ENCODE results near the gene FRMD4A.

FRMD4A gene

GRCh38 chr10:14330388-14331061 lies at the start of gene FRMD4A:
Gene FRMD4A, minus strand, starts transcription at chr10:14330924.
- H3K9me3 ChIP-seq (ENCODE audit: control insufficient read depth in 1 of 2, low read length in 2 of 2), result no peaks in the 10 kb centered on the region
- no peak within 1 kb of the TSS for H3K27ac ChIP-seq (ENCODE audit: low read length)
- peak within 1 kb of the TSS in 1 of 2 donors; percentile 43 for H3K4me3 ChIP-seq (ENCODE audit: low read depth in 1 of 2, low read length in 2 of 2)
- no peaks in the 10 kb centered on the region for H3K27me3 ChIP-seq (ENCODE audit: low read depth, low read length)
- H3K36me3 ChIP-seq (ENCODE audit: control insufficient read depth in 1 of 2, insufficient read depth in 2 of 2, low read length in 2 of 2), result no peaks in the 10 kb centered on the region
- H3K4me1 ChIP-seq (ENCODE audit: control insufficient read depth in 1 of 2, insufficient read depth in 2 of 2, low read length in 2 of 2), result peaks cover 0 to 32% of the 10 kb centered on the region in 2 donors

DNA sequence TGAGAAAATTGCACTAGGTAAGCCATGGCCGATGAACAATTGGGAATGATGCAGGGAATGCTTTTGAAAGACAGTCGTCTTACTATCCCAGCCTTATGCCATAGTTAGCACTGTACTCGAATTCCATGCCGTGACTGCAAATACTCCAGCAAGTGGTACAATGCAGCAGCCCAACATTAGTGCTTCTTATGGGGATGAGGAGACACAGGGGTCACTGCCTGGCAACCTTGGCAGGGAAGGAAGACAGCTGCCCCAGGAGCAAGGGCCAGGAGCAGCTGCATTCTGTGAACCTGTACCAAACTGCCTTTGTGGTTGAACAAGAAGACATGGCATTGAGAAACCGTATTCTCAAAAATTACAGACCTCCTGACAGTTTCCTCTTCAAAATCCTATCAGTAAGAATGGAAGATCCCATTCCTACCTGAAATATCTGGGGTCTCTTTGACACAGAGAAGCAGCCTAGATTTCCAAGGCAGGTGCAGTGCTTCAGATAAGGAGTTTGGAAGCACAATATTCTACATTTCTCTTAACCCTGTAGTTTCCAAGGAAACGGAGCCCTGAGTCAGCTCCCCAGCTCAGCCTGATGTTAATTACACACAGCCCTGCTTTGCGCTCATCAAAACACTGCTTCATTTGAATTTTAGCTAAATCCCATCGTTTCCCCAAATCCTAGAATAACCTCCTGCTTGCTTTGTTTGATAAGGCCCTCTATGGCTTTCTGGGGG lies 49.0 kb upstream of the FRMD4A start:
- H3K27me3 ChIP-seq (ENCODE audit: low read depth, low read length), result no peaks in the 10 kb centered on the region
- H3K27ac ChIP-seq (ENCODE audit: low read length), result no peak overlapping the region
- no peaks in the 10 kb centered on the region for H3K36me3 ChIP-seq (ENCODE audit: control insufficient read depth in 1 of 2, insufficient read depth in 2 of 2, low read length in 2 of 2)
- H3K9me3 ChIP-seq (ENCODE audit: control insufficient read depth in 1 of 2, low read length in 2 of 2), result no peaks in the 10 kb centered on the region
- no peaks in the 10 kb centered on the region for H3K4me1 ChIP-seq (ENCODE audit: control insufficient read depth in 1 of 2, insufficient read depth in 2 of 2, low read length in 2 of 2)
- no peak overlapping the region for H3K4me3 ChIP-seq (ENCODE audit: low read depth in 1 of 2, low read length in 2 of 2)

- Histone ChIP-seq H3K27ac (ENCODE audit: low read length) (no peak overlapping the region), H3K36me3 (ENCODE audit: control insufficient read depth in 1 of 2, insufficient read depth in 2 of 2, low read length in 2 of 2) (no peaks in the 10 kb centered on the region), H3K27me3 (ENCODE audit: low read depth, low read length) (no peaks in the 10 kb centered on the region)
These were observed 47.8 kb upstream of the FRMD4A start for GRCh38 chr10:14378387-14378960.

DNA sequence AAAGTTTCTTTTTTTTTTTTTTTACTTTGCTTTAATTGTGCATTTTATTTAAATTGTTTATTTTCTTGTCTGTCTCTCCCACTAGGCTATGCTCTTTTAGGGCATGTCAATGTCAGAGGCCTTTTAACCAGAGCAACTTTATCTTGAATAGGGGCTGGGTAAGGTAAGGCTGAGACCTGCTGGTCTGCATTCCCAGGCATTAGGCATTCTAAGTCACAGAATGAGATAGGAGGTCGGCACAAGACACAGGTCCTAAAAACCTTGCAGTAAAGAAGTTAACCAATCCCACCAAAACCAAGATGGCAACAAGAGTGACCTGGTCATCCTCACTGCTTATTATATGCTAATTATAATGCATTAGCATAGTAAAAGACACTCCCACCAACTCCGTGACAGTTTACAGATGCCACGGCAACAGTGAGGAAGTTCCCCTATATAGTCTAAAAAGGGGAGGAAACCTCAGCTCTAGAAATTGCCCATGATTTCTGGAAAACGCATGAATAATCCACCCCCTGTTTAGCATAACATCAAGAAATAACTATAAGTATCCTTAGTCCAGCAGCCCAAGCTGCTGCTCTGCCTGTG lies 47.0 kb upstream of the FRMD4A start:
- Histone ChIP-seq H3K27ac (ENCODE audit: low read length) (no peak overlapping the region), H3K9me3 (ENCODE audit: control insufficient read depth in 1 of 2, low read length in 2 of 2) (no peaks in the 10 kb centered on the region), H3K4me3 (ENCODE audit: low read depth in 1 of 2, low read length in 2 of 2) (no peak overlapping the region), H3K27me3 (ENCODE audit: low read depth, low read length) (no peaks in the 10 kb centered on the region), H3K4me1 (ENCODE audit: control insufficient read depth in 1 of 2, insufficient read depth in 2 of 2, low read length in 2 of 2) (no peaks in the 10 kb centered on the region), H3K36me3 (ENCODE audit: control insufficient read depth in 1 of 2, insufficient read depth in 2 of 2, low read length in 2 of 2) (no peaks in the 10 kb centered on the region)

More at GRCh38 chr10:14378387-14378960, 47.8 kb upstream of the FRMD4A start:
- no peaks in the 10 kb centered on the region for H3K4me1 ChIP-seq (ENCODE audit: control insufficient read depth in 1 of 2, insufficient read depth in 2 of 2, low read length in 2 of 2)
- no peaks in the 10 kb centered on the region for H3K9me3 ChIP-seq (ENCODE audit: control insufficient read depth in 1 of 2, low read length in 2 of 2)
- no peak overlapping the region for H3K4me3 ChIP-seq (ENCODE audit: low read depth in 1 of 2, low read length in 2 of 2)

DNA sequence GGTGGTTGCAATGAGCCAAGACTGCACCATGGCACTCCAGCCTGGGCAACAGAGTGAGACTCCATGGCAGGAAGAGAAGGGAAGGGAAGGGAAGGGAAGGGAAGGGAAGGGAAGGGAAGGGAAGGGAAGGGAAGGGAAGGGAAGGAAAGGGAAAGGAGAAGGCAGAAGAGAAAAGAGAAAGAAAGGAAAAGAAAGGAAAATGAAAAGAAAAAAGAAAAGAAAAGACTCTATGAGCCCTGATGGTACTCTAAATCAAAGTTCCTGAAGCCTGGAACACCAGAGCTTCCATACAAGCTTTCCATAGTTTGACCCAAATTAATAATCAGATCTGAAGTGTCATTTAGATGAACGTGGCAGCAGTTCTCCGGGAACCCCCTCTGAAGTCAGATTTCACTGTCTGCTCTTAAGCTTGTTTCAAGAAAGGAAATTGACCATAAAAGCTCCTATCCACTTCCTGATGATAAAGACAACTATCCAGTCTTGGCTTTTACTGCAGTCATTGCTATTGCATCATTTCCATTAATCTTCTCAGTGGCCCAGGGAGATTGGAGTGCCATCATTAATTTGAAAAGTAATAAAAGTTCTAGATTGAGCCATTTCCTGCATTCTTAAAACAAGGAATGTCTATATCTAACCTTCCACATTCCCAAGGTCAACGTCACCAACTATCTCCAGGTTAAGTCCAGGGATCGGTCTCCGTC lies 44.2 kb upstream of the FRMD4A start:
- Histone ChIP-seq H3K4me1 (ENCODE audit: control insufficient read depth in 1 of 2, insufficient read depth in 2 of 2, low read length in 2 of 2) (no peaks in the 10 kb centered on the region), H3K27me3 (ENCODE audit: low read depth, low read length) (no peaks in the 10 kb centered on the region)

DNA sequence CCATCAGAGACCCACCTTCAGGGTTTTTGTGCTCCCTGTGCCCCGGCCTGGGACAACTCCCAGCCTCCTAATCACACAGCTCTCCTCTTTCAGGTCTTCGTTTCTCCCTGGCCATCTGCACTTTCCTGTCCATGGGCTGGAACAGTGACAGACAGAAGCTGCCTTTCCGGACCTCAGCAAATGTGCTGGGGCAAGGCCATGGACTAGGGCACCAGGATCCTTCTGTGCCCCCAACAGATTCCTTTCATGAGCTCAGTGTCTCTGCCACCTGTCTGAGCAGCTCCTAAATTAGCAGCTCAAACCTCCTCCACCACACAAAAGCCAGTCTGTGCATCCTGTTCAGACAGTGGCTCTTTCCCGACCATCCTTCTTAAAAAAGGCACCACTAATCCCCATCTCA lies 41.9 kb upstream of the FRMD4A start:
- H3K27ac ChIP-seq (ENCODE audit: low read length), result no peak overlapping the region
- H3K9me3 ChIP-seq (ENCODE audit: control insufficient read depth in 1 of 2, low read length in 2 of 2), result no peaks in the 10 kb centered on the region
- no peaks in the 10 kb centered on the region for H3K27me3 ChIP-seq (ENCODE audit: low read depth, low read length)
- H3K36me3 ChIP-seq (ENCODE audit: control insufficient read depth in 1 of 2, insufficient read depth in 2 of 2, low read length in 2 of 2), result no peaks in the 10 kb centered on the region
- H3K4me1 ChIP-seq (ENCODE audit: control insufficient read depth in 1 of 2, insufficient read depth in 2 of 2, low read length in 2 of 2), result no peaks in the 10 kb centered on the region
- H3K4me3 ChIP-seq (ENCODE audit: low read depth in 1 of 2, low read length in 2 of 2), result no peak overlapping the region

More for the DNA sequence above, 44.2 kb upstream of the FRMD4A start:
- H3K4me3 ChIP-seq (ENCODE audit: low read depth in 1 of 2, low read length in 2 of 2), result no peak overlapping the region
- H3K36me3 ChIP-seq (ENCODE audit: control insufficient read depth in 1 of 2, insufficient read depth in 2 of 2, low read length in 2 of 2), result no peaks in the 10 kb centered on the region
- H3K27ac ChIP-seq (ENCODE audit: low read length), result no peak overlapping the region
- H3K9me3 ChIP-seq (ENCODE audit: control insufficient read depth in 1 of 2, low read length in 2 of 2), result no peaks in the 10 kb centered on the region

GRCh38 chr10:14371581-14371980 lies 40.9 kb upstream of the FRMD4A start:
- Histone ChIP-seq H3K36me3 (ENCODE audit: control insufficient read depth in 1 of 2, insufficient read depth in 2 of 2, low read length in 2 of 2) (no peaks in the 10 kb centered on the region), H3K27ac (ENCODE audit: low read length) (no peak overlapping the region), H3K4me1 (ENCODE audit: control insufficient read depth in 1 of 2, insufficient read depth in 2 of 2, low read length in 2 of 2) (no peaks in the 10 kb centered on the region), H3K27me3 (ENCODE audit: low read depth, low read length) (no peaks in the 10 kb centered on the region), H3K4me3 (ENCODE audit: low read depth in 1 of 2, low read length in 2 of 2) (no peak overlapping the region), H3K9me3 (ENCODE audit: control insufficient read depth in 1 of 2, low read length in 2 of 2) (no peaks in the 10 kb centered on the region)

DNA sequence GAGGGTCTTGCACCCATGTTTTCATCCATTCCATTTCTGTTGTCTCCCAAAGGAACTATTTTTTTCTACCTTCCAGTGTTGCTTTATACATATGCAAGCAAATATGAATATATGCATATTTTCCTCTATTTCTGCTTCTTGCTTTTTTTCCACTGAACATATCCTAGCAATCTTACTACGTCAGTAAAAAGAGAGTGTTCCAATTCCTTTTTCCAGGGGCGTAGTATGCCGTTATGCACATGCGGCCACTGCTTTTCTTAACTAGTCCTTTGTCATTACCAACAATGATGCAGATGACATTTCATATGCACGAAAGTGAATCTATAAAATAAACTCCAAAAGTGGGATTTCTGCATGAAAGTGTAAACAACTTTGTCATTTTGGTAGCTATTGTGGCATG lies 40.2 kb upstream of the FRMD4A start:
- no peak overlapping the region for H3K4me3 ChIP-seq (ENCODE audit: low read depth in 1 of 2, low read length in 2 of 2)
- no peaks in the 10 kb centered on the region for H3K4me1 ChIP-seq (ENCODE audit: control insufficient read depth in 1 of 2, insufficient read depth in 2 of 2, low read length in 2 of 2)
- H3K27me3 ChIP-seq (ENCODE audit: low read depth, low read length), result no peaks in the 10 kb centered on the region
- no peaks in the 10 kb centered on the region for H3K9me3 ChIP-seq (ENCODE audit: control insufficient read depth in 1 of 2, low read length in 2 of 2)
- H3K36me3 ChIP-seq (ENCODE audit: control insufficient read depth in 1 of 2, insufficient read depth in 2 of 2, low read length in 2 of 2), result no peaks in the 10 kb centered on the region
- no peak overlapping the region for H3K27ac ChIP-seq (ENCODE audit: low read length)

GRCh38 chr10:14369906-14370305 lies 39.2 kb upstream of the FRMD4A start:
- no peaks in the 10 kb centered on the region for H3K36me3 ChIP-seq (ENCODE audit: control insufficient read depth in 1 of 2, insufficient read depth in 2 of 2, low read length in 2 of 2)
- no peaks in the 10 kb centered on the region for H3K27me3 ChIP-seq (ENCODE audit: low read depth, low read length)
- H3K4me1 ChIP-seq (ENCODE audit: control insufficient read depth in 1 of 2, insufficient read depth in 2 of 2, low read length in 2 of 2), result no peaks in the 10 kb centered on the region
- no peak overlapping the region for H3K27ac ChIP-seq (ENCODE audit: low read length)
- no peaks in the 10 kb centered on the region for H3K9me3 ChIP-seq (ENCODE audit: control insufficient read depth in 1 of 2, low read length in 2 of 2)
- H3K4me3 ChIP-seq (ENCODE audit: low read depth in 1 of 2, low read length in 2 of 2), result no peak overlapping the region

DNA sequence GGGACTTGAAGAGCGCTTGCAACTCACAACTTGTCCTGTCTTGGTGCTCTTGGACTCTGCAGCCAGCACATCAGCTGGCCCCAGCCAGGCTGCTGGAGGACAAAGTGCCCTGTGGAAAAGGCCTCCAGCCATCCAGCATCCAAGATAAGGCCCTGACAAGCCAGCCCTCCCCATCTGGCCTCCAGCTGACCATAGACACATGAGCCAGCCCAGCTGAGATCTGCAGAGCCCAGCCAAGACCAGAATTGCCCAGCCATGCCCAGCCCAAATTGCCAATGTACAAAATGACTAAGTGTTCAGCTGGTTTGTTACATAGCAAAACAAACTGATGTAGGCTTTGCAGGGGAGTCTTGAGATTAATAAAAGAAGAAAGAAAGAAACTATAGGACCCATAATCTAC lies 36.0 kb upstream of the FRMD4A start:
- no peaks in the 10 kb centered on the region for H3K9me3 ChIP-seq (ENCODE audit: control insufficient read depth in 1 of 2, low read length in 2 of 2)
- H3K27me3 ChIP-seq (ENCODE audit: low read depth, low read length), result no peaks in the 10 kb centered on the region
- H3K27ac ChIP-seq (ENCODE audit: low read length), result no peak overlapping the region
- H3K36me3 ChIP-seq (ENCODE audit: control insufficient read depth in 1 of 2, insufficient read depth in 2 of 2, low read length in 2 of 2), result no peaks in the 10 kb centered on the region
- H3K4me1 ChIP-seq (ENCODE audit: control insufficient read depth in 1 of 2, insufficient read depth in 2 of 2, low read length in 2 of 2), result no peaks in the 10 kb centered on the region
- H3K4me3 ChIP-seq (ENCODE audit: low read depth in 1 of 2, low read length in 2 of 2), result no peak overlapping the region

GRCh38 chr10:14365266-14365665 lies 34.5 kb upstream of the FRMD4A start:
- no peak overlapping the region for H3K4me3 ChIP-seq (ENCODE audit: low read depth in 1 of 2, low read length in 2 of 2)
- H3K9me3 ChIP-seq (ENCODE audit: control insufficient read depth in 1 of 2, low read length in 2 of 2), result no peaks in the 10 kb centered on the region
- no peak overlapping the region for H3K27ac ChIP-seq (ENCODE audit: low read length)
- no peaks in the 10 kb centered on the region for H3K36me3 ChIP-seq (ENCODE audit: control insufficient read depth in 1 of 2, insufficient read depth in 2 of 2, low read length in 2 of 2)
- H3K27me3 ChIP-seq (ENCODE audit: low read depth, low read length), result no peaks in the 10 kb centered on the region
- H3K4me1 ChIP-seq (ENCODE audit: control insufficient read depth in 1 of 2, insufficient read depth in 2 of 2, low read length in 2 of 2), result no peaks in the 10 kb centered on the region
